HG02884 (cell line): ENCODE data around the gene FBXW11.

Source experiments
- ATAC-seq: cut with Tn5 transposase; IDR thresholded peaks from one replicate; pipeline ENCODE4 v1.9.1; 2021; ENCODE audit warnings: mild to moderate bottlenecking, moderate library complexity; ENCODE audit not compliant: unreplicated experiment

The FBXW11 gene

GRCh38 chr5:171813813-171814490, 192.5 kb downstream of the FBXW11 start:
- ATAC-seq, result no peak

- no peak for ATAC-seq
Observed at GRCh38 chr5:171813270-171813669, 193.2 kb downstream of the FBXW11 start.
